GM21786 (cell line): ENCODE results near the gene IP6K1.
"Not testable (repeated sequence)": the region's sequence is repeated elsewhere in the genome, so short reads cannot be mapped to it uniquely, and the experiment has no call there.

Experiments
- ATAC-seq: cut with Tn5 transposase; IDR thresholded peaks from one replicate; pipeline ENCODE4 v1.9.1; 2021; ENCODE audit not compliant: unreplicated experiment

The IP6K1 gene

DNA sequence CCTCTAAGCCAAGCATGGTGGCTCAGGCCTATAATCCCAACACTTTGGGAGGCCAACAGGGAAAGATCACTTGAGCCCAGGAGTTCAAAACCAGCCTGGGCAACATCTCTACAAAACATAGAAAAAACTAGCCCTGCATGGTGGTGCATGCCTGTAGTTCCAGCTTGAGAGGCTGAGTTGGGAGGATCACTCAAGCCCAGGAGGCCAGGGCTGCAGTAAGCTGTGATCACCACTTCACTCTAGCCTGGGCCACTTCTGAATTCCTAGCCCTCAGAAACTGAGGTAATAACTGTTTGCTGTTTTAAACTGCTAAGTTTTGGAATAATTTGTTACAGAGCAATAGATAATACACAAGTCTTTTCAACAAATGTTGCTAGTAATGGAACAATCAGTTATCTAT, 16.4 kb downstream of the IP6K1 start:
- no peak for ATAC-seq

DNA sequence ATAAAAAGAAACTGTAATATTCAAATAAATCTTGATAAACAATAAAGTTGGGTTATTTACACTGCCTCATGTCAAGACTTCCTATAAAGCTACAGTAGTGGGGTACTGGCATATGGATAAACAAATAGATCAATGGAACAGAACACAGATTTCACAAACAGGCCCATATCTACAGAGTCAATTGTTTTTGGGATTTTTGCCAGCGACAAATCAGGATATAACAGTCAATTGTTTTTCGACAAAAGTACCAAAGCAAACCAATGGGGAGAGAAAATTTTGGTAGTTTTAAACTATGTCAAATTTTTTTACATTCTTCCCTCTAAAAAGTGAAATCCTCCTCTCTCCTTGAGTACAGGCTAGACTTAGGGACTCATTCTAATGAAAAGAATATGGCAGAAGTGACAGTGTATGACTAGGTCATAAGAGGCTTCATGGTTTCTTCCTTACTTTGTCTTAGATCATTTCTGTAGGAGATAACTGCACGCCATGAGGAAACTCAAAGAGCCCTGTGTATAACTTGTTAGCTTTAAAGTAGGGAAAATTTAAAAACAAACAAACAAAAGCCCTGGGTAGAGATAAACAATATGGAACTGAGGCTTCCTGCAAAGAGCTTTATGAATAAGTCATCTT, 16.9 kb downstream of the IP6K1 start:
- no peak for ATAC-seq

GRCh38 chr3:49763981-49764380, 22.4 kb downstream of the IP6K1 start:
- ATAC-seq, result no peak

DNA sequence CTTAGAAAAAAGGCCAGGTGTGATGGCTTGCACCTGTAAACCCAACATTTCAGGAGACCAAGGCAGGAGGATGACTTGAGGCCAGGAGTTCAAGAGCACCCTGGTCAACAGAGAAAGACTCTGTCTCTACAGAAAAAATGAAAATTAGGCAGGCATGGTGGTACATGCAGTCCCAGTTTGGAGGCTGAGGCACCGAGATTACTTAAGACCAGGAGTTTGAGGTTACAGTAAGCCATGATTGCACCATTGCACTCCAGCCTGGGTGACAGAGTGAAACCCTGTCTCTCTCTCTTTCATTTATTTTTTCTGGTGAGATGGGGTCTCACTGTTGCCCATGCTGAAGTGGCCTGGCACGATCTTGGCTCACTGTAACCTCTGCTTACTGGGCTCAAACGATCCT, 24.7 kb downstream of the IP6K1 start:
- ATAC-seq, result no peak

- no peak for ATAC-seq
Measured at GRCh38 chr3:49759226-49759625, 27.1 kb downstream of the IP6K1 start.

GRCh38 chr3:49757197-49757596, 29.1 kb downstream of the IP6K1 start:
- no peak for ATAC-seq

- no peak for ATAC-seq
Measured at GRCh38 chr3:49756036-49756435, 30.3 kb downstream of the IP6K1 start.

- no peak for ATAC-seq
Measured at GRCh38 chr3:49754536-49754935, 31.8 kb downstream of the IP6K1 start.

- no peak for ATAC-seq
Measured at GRCh38 chr3:49751501-49751900, 34.8 kb downstream of the IP6K1 start.

DNA sequence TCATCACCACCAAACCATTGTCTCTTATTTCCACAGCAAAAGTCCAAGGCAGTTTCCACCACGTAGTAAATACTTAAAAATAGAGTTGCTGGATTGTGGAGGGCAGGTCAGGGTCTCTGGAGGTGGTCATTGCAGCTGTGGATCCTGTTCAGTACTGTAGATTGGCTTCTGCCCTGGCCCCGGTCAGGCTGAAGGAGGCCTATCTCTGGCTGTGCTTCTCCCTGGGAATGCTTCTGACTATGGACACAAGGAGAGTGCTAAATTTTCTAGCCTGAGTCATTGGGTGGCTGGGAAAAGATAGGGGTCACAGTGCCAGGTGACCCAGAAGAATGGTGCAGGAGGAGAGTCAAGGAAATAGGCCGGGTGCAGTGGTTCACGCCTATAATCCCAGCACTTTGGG, 36.3 kb downstream of the IP6K1 start:
- no peak for ATAC-seq

- not testable (repeated sequence) for ATAC-seq
Measured at GRCh38 chr3:49748874-49749273, 37.5 kb downstream of the IP6K1 start.

DNA sequence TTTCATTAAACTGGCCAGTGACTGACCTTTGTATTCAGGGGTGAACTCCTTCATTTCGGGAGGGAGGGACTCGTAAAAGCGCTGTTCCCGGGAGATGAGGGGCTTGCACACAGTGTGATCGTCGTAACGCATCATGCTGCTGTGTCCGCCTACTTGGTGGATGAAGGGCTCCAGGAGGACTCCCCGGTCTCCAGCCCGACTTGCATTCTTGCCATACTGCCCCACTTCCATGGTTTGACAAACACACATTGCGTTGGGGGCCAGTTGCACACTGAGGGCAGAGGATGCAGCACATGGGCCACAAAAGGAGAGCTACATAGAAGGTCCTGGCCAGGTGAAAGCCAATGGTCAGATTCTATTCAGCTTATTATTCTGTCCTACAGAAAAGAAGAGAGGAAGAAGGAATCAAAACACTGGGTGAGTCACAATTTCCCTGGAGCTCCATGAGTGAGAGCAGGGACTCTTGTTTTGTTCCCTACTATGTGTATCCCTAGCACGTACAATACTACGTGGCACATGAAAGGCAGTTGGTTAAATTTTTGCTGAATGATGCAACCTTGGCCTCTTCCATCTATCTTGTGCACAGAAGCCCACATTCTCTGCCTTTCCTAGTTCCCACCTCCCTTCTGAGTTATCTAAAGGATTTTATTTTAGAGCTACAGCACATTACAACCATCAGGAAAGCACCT, 38.4 kb downstream of the IP6K1 start:
- ATAC-seq, result no peak

- no peak for ATAC-seq
Measured at GRCh38 chr3:49745986-49746385, 40.4 kb downstream of the IP6K1 start.

- ATAC-seq, result no peak
Measured at GRCh38 chr3:49740427-49740826, 45.9 kb downstream of the IP6K1 start.

DNA sequence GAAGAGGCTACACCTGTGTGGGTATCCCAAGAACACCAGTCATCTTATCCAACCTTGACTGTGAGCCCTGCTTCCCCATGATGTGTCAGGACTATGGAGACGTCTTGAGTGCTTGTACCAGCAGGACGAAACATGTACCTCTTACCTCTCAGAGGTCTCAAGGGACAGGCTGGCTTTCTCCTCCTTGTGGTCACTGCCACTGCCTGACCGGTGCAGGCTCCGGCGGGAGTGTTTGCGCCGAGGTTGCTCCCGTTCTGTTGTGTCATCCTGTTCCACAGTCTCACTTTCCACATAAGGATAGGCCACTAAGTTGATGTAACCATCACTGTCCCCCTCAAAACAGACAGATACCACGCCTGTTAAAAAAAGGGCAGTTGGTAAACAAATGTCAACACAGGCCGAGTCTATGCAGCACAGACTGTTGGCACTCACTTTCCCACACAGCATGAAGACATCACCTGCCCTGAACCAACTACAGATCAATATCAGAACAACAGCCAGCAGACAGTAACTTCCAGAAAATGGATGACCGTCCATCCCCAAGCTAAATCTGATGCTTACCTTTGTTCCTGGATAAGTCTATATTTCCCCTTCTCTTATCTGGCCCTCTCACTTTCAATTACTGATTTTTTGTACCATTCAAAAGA, 48.2 kb downstream of the IP6K1 start:
- ATAC-seq, result no peak

DNA sequence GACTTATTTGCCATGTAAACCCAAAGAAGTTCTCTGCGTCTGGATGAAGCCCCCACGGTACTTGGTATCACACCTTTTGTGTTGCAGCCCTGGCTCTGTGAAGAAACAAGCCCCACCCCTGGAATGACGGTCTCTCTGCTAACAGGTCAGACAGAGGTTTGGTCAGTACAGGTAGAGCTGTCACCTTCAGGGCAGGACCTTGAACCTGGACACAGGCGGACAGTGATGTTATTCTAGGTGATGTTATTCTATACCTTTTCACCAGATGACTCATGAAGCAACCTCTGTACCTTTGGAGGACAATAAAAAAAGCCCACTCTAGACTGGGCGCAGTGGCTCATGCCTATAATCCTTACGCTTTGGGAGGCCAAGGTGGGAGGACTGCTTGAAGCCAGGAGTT, 51.6 kb downstream of the IP6K1 start:
- ATAC-seq, result no peak

GRCh38 chr3:49733551-49733950, 52.8 kb downstream of the IP6K1 start:
- no peak for ATAC-seq

- no peak for ATAC-seq
Measured at GRCh38 chr3:49732597-49732996, 53.7 kb downstream of the IP6K1 start.

GRCh38 chr3:49729966-49730609, 56.3 kb downstream of the IP6K1 start:
- no peak for ATAC-seq

DNA sequence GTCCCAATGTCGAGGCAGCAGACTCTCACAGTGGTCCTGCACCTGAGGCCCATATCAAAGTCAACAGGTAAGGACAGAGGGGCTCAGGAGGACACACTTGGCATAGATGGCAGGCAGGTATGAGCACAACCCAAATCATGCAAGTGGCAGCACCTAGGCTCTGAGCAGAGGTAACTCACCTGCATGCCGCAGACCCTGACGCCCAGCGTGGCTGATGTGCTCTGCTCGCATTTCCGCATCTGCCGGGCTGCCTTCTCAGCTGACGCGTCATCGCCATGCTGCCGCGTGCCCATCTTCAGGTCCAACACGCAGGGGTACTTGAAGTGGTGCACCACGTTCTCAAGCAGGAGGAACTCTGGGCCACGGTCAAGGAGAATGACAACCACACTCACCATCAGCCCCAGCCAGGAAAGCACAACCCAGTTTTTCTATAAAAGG, 58.4 kb downstream of the IP6K1 start:
- no peak for ATAC-seq

- no peak for ATAC-seq
Measured at GRCh38 chr3:49727154-49727923, 59.0 kb downstream of the IP6K1 start.
